ENCODE data around the gene CES3.
"Not testable (repeated sequence)": the region's sequence is repeated elsewhere in the genome, so short reads cannot be mapped to it uniquely, and the experiment has no call there.

DNA sequence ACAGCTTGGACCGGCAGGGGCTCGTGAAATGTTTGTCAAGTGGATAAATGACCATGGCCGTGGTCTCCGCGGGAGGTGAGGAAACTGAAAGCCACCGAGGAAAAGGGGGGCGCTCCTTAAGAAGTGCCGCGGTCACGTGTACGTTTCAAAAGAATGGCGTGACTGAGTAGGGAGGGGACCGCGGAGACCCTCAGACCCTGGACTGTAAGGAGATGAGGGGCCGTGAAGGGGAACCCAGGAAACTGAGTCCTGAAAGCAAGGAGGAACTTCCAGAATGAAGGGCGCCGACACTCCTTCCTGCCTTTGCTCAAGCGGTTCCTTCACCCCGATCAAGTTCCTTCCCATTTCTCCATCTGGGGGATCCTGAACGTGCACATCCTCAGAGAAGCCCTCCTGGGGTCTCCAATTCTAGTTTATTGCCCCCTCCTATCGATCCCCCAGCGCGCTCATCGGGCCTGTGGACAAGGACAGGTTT, 26.2 kb upstream of the CES3 start:
- TF ChIP-seq, protein P1, sequence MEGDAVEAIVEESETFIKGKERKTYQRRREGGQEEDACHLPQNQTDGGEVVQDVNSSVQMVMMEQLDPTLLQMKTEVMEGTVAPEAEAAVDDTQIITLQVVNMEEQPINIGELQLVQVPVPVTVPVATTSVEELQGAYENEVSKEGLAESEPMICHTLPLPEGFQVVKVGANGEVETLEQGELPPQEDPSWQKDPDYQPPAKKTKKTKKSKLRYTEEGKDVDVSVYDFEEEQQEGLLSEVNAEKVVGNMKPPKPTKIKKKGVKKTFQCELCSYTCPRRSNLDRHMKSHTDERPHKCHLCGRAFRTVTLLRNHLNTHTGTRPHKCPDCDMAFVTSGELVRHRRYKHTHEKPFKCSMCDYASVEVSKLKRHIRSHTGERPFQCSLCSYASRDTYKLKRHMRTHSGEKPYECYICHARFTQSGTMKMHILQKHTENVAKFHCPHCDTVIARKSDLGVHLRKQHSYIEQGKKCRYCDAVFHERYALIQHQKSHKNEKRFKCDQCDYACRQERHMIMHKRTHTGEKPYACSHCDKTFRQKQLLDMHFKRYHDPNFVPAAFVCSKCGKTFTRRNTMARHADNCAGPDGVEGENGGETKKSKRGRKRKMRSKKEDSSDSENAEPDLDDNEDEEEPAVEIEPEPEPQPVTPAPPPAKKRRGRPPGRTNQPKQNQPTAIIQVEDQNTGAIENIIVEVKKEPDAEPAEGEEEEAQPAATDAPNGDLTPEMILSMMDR (conservative IDR thresholded peaks at IDR 0.05; ENCODE audit: low read length) = not testable (repeated sequence)
- not testable (repeated sequence) for TF ChIP-seq EZH2phosphoT487 (IDR thresholded peaks at IDR 0.05; ENCODE audit: borderline replicate concordance)
